Esophagus muscularis mucosa (tissue), 3 donors: Measurements from ENCODE around the gene PDE3A.

ENCODE experiments used
- CTCF ChIP-seq, 3 experiments: fragments of 200-600 bp in 2 of 3; fragments of 450-650 bp in 1 of 3; sonication (generic) in 2 of 3; IDR thresholded peaks; one replicate each; pipeline ENCODE4 v1.5.1; 2017 to 2019; ENCODE audit warnings: antibody characterized with exemption in 3 of 3, mild to moderate bottlenecking in 2 of 3, moderate library complexity in 1 of 3
- POLR2AphosphoS5 ChIP-seq, 2 donors: sonication (generic); formaldehyde crosslinking; IDR thresholded peaks; one replicate each; pipeline ENCODE4 v1.6.1; 2017; ENCODE audit warnings: antibody characterized with exemption in 2 of 2

- TF ChIP-seq POLR2AphosphoS5 (IDR thresholded peaks at IDR 0.05) = no peak
- TF ChIP-seq CTCF (IDR thresholded peaks at IDR 0.05) = no peak
These were observed 208.7 kb downstream of the PDE3A start for GRCh38 chr12:20577054-20577453.
